Subcutaneous adipose tissue (tissue), 4 donors: Measurements from ENCODE around the gene GABBR1. TPM values are rescaled to one million over a fixed set of nuclear protein-coding genes. Genes with fewer than 3 reads are reported as not detected.

Experiments
- total RNA-seq, 4 donors: library from RNA; depleted of rRNA; stranded (reverse); fragments of >200 nt; gene quantifications; one replicate each; pipeline ENCODE4 v1.1.0, GENCODE V29; 2016
- TF ChIP-seq, protein P1 (sequence below): fragments of 450-650 bp; IDR thresholded peaks from one replicate; pipeline ENCODE4 v1.5.1; 2016; ENCODE audit warnings: low read depth, mild to moderate bottlenecking, control low read depth, antibody characterized with exemption, moderate library complexity

GABBR1 gene
- total RNA-seq, 4 donors from 2014 or later = 20.6 to 31.0 (median 25.0) TPM

DNA sequence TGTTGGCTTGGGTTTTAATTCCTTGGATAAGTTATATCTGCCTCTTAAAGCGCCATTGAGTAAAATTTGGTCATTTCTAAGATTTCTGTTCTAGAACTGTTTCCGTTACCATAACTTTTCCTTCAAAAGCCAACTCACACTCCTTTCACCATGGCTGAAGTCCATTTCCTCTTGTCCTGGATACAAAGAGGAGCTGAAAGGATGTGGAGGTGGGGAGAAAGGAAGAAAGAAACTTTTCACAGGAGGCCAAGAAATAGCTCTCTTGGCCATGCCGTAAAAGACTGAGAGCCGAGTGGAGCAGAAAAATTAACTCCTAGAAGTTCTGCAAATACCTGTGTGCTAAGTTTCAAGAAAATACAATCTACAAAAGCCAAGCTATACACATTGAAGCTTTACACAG, 21.6 kb downstream of the GABBR1 start:
- TF ChIP-seq, protein P1, sequence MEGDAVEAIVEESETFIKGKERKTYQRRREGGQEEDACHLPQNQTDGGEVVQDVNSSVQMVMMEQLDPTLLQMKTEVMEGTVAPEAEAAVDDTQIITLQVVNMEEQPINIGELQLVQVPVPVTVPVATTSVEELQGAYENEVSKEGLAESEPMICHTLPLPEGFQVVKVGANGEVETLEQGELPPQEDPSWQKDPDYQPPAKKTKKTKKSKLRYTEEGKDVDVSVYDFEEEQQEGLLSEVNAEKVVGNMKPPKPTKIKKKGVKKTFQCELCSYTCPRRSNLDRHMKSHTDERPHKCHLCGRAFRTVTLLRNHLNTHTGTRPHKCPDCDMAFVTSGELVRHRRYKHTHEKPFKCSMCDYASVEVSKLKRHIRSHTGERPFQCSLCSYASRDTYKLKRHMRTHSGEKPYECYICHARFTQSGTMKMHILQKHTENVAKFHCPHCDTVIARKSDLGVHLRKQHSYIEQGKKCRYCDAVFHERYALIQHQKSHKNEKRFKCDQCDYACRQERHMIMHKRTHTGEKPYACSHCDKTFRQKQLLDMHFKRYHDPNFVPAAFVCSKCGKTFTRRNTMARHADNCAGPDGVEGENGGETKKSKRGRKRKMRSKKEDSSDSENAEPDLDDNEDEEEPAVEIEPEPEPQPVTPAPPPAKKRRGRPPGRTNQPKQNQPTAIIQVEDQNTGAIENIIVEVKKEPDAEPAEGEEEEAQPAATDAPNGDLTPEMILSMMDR = no peak

DNA sequence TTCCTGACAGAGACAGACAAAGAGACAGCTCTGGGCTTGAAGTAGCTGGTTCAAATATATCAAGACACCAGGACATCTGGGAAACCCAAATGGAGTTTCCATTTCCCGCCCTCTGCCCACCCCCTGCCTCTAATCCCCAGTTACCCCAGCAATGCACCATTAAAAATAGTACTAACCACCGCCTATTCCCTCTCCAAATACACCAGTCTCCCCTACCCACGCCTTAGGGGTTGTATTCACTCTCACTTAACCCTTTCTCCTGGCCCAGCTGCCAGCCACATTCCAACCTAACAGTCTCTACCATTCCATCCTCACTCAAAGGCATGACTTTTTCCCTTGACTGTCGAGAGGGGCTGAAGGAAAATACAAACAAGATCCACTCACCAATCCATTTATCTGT, 22.4 kb downstream of the GABBR1 start:
- TF ChIP-seq, protein P1 = no peak

GRCh38 chr6:29608131-29608530, 24.9 kb downstream of the GABBR1 start:
- TF ChIP-seq, protein P1 = no peak

DNA sequence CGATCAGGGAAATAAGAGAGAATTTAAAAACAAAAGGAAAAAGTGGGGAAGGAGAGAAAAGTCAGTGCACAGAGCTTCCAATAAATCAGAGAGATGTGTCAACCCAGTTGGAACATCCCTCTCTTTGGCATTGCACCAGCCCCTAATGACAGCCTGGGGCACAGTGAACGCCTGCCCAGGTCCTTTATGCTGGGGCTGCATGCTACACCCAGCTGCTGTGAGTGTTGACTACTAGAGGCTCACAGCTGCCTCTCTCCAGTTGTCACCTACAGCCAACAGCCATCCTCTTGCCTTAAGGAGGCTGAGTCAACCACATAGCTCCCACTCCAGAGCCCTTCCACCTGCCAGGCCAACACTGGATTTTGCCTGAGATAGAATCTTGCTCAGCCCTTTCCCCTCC, 29.1 kb downstream of the GABBR1 start:
- TF ChIP-seq, protein P1 = no peak

DNA sequence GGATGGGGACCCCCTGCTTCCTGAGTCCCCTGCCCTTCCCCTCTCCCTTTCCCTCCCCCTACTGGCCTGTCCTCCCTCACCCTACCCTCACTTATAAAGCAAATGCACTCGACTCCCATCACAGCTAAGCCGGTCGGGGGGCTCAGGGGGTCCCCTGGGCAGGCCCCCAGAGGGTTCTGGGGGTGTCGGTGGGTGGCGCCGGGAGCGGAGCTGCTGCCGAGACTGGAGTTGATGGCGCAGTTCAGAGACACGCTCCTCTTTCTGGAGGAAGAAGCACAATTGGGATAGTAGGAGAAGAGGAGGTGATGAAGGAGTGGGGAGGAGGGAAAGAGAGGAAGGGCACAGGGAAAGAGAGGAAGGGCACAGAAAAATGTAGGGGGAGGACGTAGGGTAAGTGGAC, 29.5 kb downstream of the GABBR1 start:
- TF ChIP-seq, protein P1 = no peak

DNA sequence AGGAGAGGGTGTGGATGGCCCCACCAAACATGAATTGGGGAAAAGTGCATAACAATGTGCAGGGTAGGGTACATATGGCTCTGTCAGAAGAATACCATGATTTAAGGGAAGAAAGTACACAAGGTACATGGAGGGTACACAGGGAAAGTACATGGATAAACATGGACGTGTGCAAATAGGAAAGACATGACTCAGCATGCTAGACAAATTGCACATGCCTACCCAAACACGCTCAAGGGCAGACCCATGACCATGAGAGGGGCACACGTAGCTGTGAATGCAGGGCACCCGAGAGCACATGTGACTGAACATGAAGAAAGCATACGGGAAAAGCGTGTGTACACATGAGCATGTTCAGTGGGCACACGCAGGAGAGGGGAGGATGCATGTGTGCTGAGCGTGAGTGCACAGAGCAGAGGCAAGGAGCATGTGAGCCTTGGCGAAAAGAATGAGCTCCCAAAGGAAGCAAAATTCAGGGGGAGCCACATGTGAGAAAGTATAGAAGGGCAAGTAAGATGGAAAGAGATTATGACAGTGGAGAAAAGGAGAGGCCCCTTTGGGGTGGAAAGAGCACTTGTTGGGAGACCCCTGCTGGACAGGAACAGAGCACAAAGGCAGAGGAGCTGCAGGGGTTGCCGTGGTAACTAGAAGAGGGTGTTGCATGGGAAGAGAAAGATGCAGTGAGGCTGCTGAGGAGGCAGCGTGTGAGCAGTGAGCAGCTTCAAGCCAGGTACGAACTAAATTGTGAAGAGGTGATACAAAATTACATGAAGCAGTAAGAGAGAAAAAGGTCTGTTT, 30.2 kb downstream of the GABBR1 start:
- TF ChIP-seq, protein P1 = no peak

DNA sequence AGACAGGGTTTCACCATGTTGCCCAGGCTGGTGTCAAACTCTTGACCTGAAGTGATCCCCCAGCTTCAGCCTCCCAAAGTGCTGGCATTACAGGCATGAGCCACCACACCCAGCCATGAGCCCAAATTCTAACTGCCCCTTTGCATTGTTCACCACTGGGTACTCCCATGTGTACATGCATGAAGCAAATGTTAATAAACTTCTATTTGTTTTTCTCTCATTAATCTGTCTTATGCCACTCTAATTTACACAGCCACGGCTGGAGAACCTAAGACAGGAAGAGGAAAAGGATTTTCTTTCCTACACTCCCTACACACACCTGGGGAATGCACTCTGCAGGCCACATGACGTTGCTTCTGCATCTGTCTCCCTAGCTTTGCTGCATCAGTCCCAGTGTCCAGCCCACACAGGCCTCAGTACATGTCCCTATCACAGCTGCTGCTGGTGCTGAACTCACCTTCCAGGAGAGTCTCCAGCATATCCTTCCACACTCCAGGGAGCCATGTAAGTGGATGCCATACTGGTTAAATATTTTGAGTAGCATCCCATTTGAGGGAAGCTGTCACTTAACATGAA, 34.7 kb downstream of the GABBR1 start:
- TF ChIP-seq, protein P1 = no peak
